Cardiac fibroblast (primary cell): ENCODE measurements around the gene TUBB2A.
A peak's percentile ranks its signal among the peaks of the same experiment; 100 is the strongest.
"Not testable (repeated sequence)": the region's sequence is repeated elsewhere in the genome, so short reads cannot be mapped to it uniquely, and the experiment has no call there.

ENCODE experiments used
- DNase-seq, 2 donors: peaks; one replicate each; pipeline versions ENCODE4 v3.0.0 to v3.0.0-alpha.2; 2010; ENCODE audit warnings: low read depth in 2 of 2
- H3K4me3 ChIP-seq, 2 donors: replicated peaks in 1 of 2; 1 replicate in 1 of 2; 2 replicates in 1 of 2; pipeline ENCODE4 v1.5.1; 2011; ENCODE audit warnings: low read depth in 2 of 2, low read length in 2 of 2, mild to moderate bottlenecking in 2 of 2, moderate library complexity in 1 of 2
- CTCF ChIP-seq: IDR thresholded peaks from one replicate; pipeline ENCODE4 v1.5.1; 2011; ENCODE audit warnings: low read depth, mild to moderate bottlenecking, low read length, inconsistent platforms

The TUBB2A gene

GRCh38 chr6:3165631-3166534 is 8.5 kb upstream of the TUBB2A start:
- TF ChIP-seq CTCF, result no peak
- H3K4me3 ChIP-seq, result no peak overlapping the region
- peak; percentile 57 to 83 for DNase-seq

DNA sequence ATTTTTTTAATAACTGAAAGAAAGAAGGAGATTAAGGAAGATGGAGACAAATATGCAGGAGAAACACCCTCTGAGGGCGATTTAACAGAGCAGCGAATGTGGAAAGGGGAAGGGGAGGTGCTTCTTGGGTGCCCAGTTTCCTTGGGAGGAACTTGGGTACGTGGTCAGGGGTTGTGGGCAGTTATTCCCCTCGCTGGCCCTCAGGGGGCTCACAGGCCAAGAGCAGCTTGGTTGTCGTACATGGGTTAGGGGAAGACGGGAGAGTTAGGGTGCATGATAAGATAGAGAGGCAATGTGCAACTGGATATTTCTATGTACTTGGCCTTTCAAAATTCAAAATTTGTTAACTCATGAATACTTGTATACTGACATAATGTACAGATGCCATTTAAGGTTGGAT is 7.0 kb upstream of the TUBB2A start:
- H3K4me3 ChIP-seq, result no peak overlapping the region
- no peak for DNase-seq
- no peak for TF ChIP-seq CTCF

GRCh38 chr6:3163248-3163594 is 5.9 kb upstream of the TUBB2A start:
- no peak for TF ChIP-seq CTCF
- H3K4me3 ChIP-seq, result peak overlapping the region; percentile 65 to 69
- peak in 1 of 2 donors; percentile 35 for DNase-seq

GRCh38 chr6:3162565-3163247 is 5.4 kb upstream of the TUBB2A start:
- TF ChIP-seq CTCF, result peak; percentile 9
- H3K4me3 ChIP-seq, result peak overlapping the region; percentile 65 to 69
- DNase-seq, result peak; percentile 71 to 79

DNA sequence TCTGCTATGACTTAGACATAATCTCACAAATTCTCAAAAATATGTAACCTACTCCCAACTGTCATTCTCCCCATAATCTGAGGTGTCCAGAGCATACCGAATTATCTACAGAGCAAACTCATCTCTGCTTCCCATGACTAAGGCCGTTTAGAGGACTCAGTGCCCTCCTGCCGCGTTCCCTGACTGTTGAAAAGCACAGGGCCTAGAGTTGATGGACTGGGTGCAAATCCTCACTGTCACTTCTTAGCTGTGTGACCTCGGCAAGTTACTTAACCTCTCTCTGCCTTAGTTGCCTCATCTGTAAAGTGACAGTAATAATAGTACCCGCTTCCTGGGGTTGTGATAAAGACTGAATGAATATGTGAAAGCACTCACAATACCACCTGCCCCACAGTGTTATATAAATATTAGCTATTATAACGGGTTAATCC is 4.7 kb upstream of the TUBB2A start:
- no peak overlapping the region for H3K4me3 ChIP-seq
- no peak for TF ChIP-seq CTCF
- peak in 1 of 2 donors; percentile 33 for DNase-seq

DNA sequence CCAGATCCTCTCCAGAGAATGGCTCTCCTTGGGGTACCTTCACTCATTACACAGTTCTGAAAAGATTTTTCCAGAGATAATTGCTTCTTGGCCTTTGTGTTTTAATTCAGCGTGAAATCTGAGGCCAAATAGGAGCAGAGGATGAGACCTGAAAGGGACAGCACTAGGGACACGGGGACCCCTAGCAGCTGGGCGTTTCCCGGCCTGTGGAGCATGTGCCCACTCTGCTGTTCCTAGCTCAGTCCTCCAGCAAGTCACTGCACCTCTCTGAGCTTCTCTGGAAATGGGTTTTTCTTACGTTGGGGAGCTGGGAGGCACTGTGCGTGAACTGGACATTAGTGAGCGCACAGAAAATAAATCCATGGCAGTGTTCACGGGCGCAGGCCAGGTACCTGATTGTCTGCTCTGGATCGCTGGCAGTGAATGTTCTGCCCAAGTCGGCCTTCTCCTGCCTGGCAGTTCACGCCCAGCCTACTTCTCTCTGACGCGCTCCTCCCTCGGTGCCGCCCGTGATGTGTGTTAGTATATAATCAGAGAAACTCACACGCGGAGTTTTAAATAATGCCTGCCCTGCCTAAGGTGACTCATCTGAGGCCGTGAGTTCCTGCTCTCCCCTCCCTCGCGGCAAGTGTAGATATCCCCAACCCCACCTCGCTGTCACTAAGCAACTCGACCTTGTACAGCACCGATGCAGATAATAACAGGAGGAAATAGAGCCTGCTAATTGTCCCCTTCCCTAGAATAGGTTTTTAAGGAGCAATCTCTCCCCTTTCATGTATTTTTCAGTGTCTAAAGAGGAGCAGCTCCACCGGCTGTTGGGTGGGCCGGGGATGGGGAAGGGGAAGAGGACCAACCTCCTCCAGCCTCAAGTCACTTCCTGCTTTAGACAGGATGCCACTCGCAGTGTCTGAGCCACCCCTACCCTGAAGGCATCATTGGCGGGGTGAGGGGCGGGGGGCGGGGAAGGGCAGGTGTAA is 2.7 kb upstream of the TUBB2A start:
- H3K4me3 ChIP-seq, result no peak overlapping the region
- TF ChIP-seq CTCF, result no peak
- DNase-seq, result peak in 1 of 2 donors; percentile 35

DNA sequence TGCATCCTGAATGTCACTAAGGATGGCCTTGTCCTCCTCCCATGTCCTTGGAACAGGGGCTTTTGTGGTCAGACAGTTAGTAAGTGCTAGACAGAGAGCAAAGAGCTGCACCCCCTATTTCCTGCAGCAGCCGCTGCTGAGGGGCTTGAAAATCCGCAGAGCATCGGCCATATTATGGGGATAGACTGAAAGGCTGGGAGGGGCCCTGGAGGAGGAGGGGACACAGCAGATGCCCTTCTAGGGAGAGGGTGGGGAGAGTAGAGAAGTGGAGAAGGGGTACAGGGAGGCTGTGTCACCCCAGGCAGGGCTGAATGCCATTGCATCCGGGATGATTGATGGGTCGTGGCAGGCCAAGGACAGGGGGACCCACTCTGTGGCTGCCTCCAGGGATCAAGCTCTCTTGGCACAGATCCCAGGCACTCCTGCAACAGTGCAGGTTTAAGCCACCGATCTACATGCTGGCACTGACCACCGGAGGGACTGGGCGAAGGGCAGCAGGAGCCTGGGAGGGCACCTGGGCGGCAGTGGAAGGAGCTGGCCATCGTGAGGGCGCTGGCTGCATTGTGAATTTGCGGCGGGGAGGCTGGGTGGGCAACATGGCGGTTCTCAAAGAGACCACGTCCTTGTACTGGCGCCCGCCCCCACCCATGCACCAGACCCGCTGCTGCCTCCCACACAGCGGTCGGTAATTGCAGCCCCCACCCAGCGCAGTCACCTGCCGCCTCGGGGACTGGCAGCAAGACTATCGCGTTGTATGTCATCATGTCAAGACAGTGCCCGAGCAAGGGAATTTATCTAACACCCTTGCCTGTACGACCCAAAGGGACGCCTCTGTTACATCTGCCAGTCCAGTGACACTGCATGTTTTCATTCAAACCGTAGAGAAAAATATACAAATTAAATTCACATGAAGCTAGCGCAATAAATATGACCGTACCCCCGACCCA is 887 bp downstream of the TUBB2A start:
- peak in 1 of 2 donors; percentile 13 for DNase-seq
- H3K4me3 ChIP-seq, result peak overlapping the region; percentile 76 to 84

GRCh38 chr6:3155416-3155815 is 1.9 kb downstream of the TUBB2A start:
- not testable (repeated sequence) for DNase-seq, H3K4me3 ChIP-seq
